Vagina (tissue), 2 donors: Measurements from ENCODE around the gene DCTD.

Experiments
- POLR2A ChIP-seq, 2 donors: fragments of 450-650 bp; IDR thresholded peaks; one replicate each; pipeline ENCODE4 v1.6.1; 2017; ENCODE audit warnings: antibody characterized with exemption in 2 of 2, mild to moderate bottlenecking in 2 of 2, moderate library complexity in 2 of 2
- POLR2AphosphoS5 ChIP-seq, 2 donors: sonication (generic); formaldehyde crosslinking; IDR thresholded peaks; one replicate each; pipeline ENCODE4 v1.9.0; 2017; ENCODE audit warnings: antibody characterized with exemption in 2 of 2, mild to moderate bottlenecking in 2 of 2, low read depth in 1 of 2; ENCODE audit not compliant: insufficient read depth in 1 of 2

- no peak for TF ChIP-seq POLR2A (IDR thresholded peaks at IDR 0.05)
- no peak for TF ChIP-seq POLR2AphosphoS5 (IDR thresholded peaks at IDR 0.05; ENCODE audit: insufficient read depth in 1 of 2, low read depth in 1 of 2)
These were observed 73.3 kb downstream of the DCTD start for GRCh38 chr4:182843808-182844325.
